Lung (tissue), 12 donors: ENCODE data around the gene COX6B2. TPM values are rescaled to one million over a fixed set of nuclear protein-coding genes. Genes with fewer than 3 reads are reported as not detected.

Experiments
- ATAC-seq: fragments of 200-7000 bp; cut with Tn5 transposase; one replicate; pipeline ENCODE4 v1.9.1; 2020; ENCODE audit warnings: moderate number of reproducible peaks; ENCODE audit not compliant: insufficient read depth, low FRiP score
- DNase-seq, 3 donors: peaks; one replicate each; pipeline ENCODE4 v3.0.0-alpha.2; 2013 to 2017
- H3K27ac ChIP-seq, 2 donors: one replicate each; pipeline ENCODE4 v1.5.1; 2013; ENCODE audit warnings: mild to moderate bottlenecking in 2 of 2, moderate library complexity in 2 of 2, control low read depth in 1 of 2, inconsistent platforms in 1 of 2, low read depth in 1 of 2, low read length in 1 of 2
- H3K27me3 ChIP-seq, 3 donors: one replicate each; pipeline ENCODE4 v1.5.1; 2013; ENCODE audit warnings: low read length in 2 of 3; ENCODE audit not compliant: control insufficient read depth in 3 of 3, insufficient read depth in 3 of 3
- H3K36me3 ChIP-seq, 4 donors: one replicate each; pipeline ENCODE4 v1.5.1; 2013; ENCODE audit warnings: low read length in 4 of 4, mild to moderate bottlenecking in 1 of 4, moderate library complexity in 1 of 4; ENCODE audit not compliant: control insufficient read depth in 4 of 4, insufficient read depth in 4 of 4
- H3K4me1 ChIP-seq, 5 donors: one replicate each; pipeline ENCODE4 v1.5.1; 2013; ENCODE audit warnings: low read length in 5 of 5, mild to moderate bottlenecking in 2 of 5, moderate library complexity in 1 of 5; ENCODE audit not compliant: control insufficient read depth in 5 of 5, insufficient read depth in 5 of 5
- H3K4me3 ChIP-seq: one replicate; pipeline ENCODE4 v1.5.1; 2013; ENCODE audit warnings: mild to moderate bottlenecking, control low read depth, moderate library complexity
- H3K9ac ChIP-seq, 2 donors: one replicate each; pipeline ENCODE4 v1.5.1; 2013; ENCODE audit warnings: low read length in 2 of 2, control low read depth in 1 of 2; ENCODE audit not compliant: insufficient read depth in 1 of 2
- H3K9me3 ChIP-seq, 4 donors: one replicate each; pipeline ENCODE4 v1.5.1; 2013; ENCODE audit warnings: low read length in 3 of 4, mild to moderate bottlenecking in 1 of 4, moderate library complexity in 1 of 4; ENCODE audit not compliant: control insufficient read depth in 4 of 4, insufficient read depth in 3 of 4
- WGBS, 2 donors: extraction: QIAGEN DNeasy Blood & Tissue Kit; methylation state at CpG; one replicate each; pipeline ENCODE4 v1.1.7; 2013; 5-methylcytosine and 5-hydroxymethylcytosine counted together
- polyA plus RNA-seq, 2 donors: library from polyadenylated mRNA; stranded (reverse); fragments of 200-250 nt; gene quantifications; one replicate each; pipeline ENCODE4 v1.2.1, GENCODE V29; 2013
- total RNA-seq, 2 donors: library from RNA; depleted of rRNA in 1 of 2; stranded (reverse); fragments of >200 nt in 1 of 2; gene quantifications; one replicate each; pipeline ENCODE4 v1.2.1, GENCODE V29; 2014 to 2021
- TF ChIP-seq, protein P1 (sequence below): IDR thresholded peaks from 2 replicates; pipeline ENCODE4 v1.5.1; 2012; ENCODE audit warnings: mild to moderate bottlenecking; ENCODE audit errors: control extremely low read depth, extremely low read depth
- donor health status: control.
- donor health status: control.
- donor health status: Bipolar disorder and iron deficiency.
- donor health status: healthy.
- donor health status: DM: yes; HTN: yes; CAD: no.

COX6B2 gene
- total and polyA plus RNA-seq, 4 donors: 0.16 to 1.4 (median 0.50) TPM; not detected in 1

DNA sequence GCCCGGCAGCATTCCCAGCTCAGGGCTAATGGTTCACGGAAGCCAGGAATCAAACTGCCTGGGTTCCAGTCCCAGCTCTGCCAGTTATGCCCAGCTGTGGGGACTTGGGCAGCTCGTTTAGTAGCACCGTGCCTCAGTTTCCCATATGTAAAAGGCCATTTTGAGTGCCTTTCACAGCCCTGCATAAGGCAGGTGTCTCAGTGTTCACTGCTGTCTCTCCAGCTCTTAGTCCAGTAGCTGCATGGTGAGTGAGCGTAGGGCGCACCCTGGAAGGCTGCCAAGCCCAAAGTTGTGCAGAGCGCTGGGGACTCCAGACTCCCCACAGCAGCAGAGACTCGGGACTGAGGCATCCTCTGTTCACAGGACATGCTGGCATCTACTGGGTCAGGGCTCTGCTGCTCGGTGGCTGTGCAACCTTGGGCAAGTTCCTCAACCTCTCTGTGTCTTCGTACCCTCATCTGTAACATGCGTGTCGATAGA is 36.7 kb upstream of the COX6B2 start:
- WGBS, 2 donors: 87 to 88% methylated on average over 12 of the region's 12 CpGs

DNA sequence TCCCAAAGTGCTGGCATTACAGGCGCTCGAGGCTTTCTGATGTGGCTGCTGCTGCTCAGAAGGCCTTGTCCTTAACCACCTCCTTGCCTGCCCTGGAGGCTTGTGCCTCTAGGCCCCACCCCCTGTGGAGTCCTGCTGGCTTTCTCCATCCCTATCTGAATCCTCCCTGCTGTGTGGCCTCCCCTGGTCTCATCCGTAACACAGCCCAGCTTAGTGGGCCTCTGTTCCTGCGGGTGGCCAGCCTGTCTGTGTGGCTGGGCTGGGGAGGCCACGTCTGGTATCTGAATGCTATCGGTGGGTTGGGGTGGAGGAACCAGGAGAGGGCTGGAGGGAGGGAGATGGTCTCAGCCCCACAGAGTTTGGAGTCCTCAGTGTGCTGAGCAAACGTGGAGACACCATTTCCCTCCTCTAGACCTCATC is 36.0 kb upstream of the COX6B2 start:
- H3K4me3 ChIP-seq: no peak overlapping the region
- TF ChIP-seq, protein P1, sequence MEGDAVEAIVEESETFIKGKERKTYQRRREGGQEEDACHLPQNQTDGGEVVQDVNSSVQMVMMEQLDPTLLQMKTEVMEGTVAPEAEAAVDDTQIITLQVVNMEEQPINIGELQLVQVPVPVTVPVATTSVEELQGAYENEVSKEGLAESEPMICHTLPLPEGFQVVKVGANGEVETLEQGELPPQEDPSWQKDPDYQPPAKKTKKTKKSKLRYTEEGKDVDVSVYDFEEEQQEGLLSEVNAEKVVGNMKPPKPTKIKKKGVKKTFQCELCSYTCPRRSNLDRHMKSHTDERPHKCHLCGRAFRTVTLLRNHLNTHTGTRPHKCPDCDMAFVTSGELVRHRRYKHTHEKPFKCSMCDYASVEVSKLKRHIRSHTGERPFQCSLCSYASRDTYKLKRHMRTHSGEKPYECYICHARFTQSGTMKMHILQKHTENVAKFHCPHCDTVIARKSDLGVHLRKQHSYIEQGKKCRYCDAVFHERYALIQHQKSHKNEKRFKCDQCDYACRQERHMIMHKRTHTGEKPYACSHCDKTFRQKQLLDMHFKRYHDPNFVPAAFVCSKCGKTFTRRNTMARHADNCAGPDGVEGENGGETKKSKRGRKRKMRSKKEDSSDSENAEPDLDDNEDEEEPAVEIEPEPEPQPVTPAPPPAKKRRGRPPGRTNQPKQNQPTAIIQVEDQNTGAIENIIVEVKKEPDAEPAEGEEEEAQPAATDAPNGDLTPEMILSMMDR: no peak
- DNase-seq (no peak), ATAC-seq (no peak)
- no peaks in the 10 kb centered on the region for H3K27me3 ChIP-seq
- peaks cover 7 to 26% (median 13%) of the 10 kb centered on the region in 5 donors for H3K4me1 ChIP-seq
- 83 to 84% methylated on average over 7 of the region's 7 CpGs for WGBS, 2 donors
- no peak overlapping the region for H3K27ac ChIP-seq
- peaks cover 0 to 1% (median 0%) of the 10 kb centered on the region in 4 donors for H3K9me3 ChIP-seq
- H3K9ac ChIP-seq: no peak overlapping the region
- H3K36me3 ChIP-seq: peaks cover 3 to 43% (median 22%) of the 10 kb centered on the region in 4 donors

More for the DNA sequence above, 36.7 kb upstream of the COX6B2 start:
- Histone ChIP-seq H3K27me3 (no peaks in the 10 kb centered on the region), H3K9me3 (peaks cover 0 to 1% (median 0%) of the 10 kb centered on the region in 4 donors), H3K9ac (no peak overlapping the region), H3K4me1 (peaks cover 7 to 26% (median 13%) of the 10 kb centered on the region in 5 donors), H3K4me3 (no peak overlapping the region), H3K36me3 (peaks cover 3 to 43% (median 20%) of the 10 kb centered on the region in 4 donors), H3K27ac (no peak overlapping the region)
- ATAC-seq: no peak
- DNase-seq: no peak
- TF ChIP-seq, protein P1: no peak

DNA sequence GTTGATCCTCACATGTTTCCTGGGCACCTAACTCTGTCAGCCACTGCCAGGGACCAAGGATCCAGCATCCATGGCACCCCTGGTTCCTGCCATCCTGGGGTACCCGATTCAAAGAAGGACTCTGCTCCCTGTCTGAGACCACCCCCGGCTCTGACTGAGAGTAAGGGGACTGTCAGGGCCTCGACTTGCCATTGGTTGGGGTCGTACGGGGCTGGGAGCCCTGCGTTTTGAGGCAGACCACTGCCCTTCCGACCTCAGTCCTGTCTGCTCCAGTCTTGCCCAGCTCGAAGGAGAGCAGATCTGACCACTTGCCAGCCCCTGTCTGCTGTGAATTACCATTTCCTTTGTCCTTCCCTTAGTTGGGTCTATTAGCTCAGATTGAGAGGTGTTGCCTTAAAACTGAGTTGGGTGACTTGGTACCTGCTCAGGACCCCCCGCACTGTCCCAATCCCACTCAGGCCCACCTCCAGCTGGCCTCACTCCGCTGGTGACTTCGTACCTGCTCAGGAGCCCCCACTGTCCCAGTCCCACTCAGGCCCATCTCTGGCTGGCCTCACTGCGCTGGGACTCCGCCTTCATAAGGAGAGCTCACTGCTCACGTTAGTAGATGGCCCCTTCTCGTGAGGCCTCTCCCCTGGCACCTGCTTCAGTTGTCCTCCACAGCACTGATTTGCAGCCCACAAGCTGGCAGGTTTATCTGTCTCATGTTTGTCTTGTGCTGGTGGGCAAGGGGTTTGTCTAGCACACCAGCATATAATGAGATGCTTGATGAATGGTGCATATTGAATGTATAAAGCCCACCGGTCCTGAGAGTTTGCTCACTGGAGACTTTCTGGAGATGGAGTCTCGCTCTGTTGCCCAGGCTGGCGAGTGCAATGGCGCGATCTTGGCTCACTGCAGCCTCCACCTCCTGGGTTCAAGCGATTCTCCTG is 35.1 kb upstream of the COX6B2 start:
- ATAC-seq (no peak), DNase-seq (no peak)
- Histone ChIP-seq H3K27me3 (no peaks in the 10 kb centered on the region), H3K4me3 (no peak overlapping the region), H3K9me3 (peaks cover 0 to 1% (median 0%) of the 10 kb centered on the region in 4 donors), H3K4me1 (peaks cover 7 to 32% (median 18%) of the 10 kb centered on the region in 5 donors), H3K9ac (no peak overlapping the region), H3K36me3 (peaks cover 3 to 43% (median 22%) of the 10 kb centered on the region in 4 donors), H3K27ac (no peak overlapping the region)
- 85 to 88% methylated on average over 21 of the region's 21 CpGs for WGBS, 2 donors
- TF ChIP-seq, protein P1: no peak
